Raji (cell line): ENCODE data around the gene NAV3.

Experiments
- POLR2A ChIP-seq: IDR thresholded peaks from 2 replicates; pipeline ENCODE4 v1.6.1; 2011; ENCODE audit warnings: low read depth, low read length, control low read depth; ENCODE audit not compliant: insufficient read depth

NAV3 gene

GRCh38 chr12:78018171-78018910 lies 187.6 kb downstream of the NAV3 start:
- TF ChIP-seq POLR2A: no peak

GRCh38 chr12:78018939-78019338 lies 188.2 kb downstream of the NAV3 start:
- TF ChIP-seq POLR2A: no peak

GRCh38 chr12:78028426-78028825 lies 197.7 kb downstream of the NAV3 start:
- no peak for TF ChIP-seq POLR2A

- no peak for TF ChIP-seq POLR2A
These were observed 203.3 kb downstream of the NAV3 start for GRCh38 chr12:78034025-78034424.

- no peak for TF ChIP-seq POLR2A
These were observed 205.4 kb downstream of the NAV3 start for GRCh38 chr12:78035901-78036606.

GRCh38 chr12:78036874-78037273 lies 206.2 kb downstream of the NAV3 start:
- TF ChIP-seq POLR2A: no peak

- no peak for TF ChIP-seq POLR2A
These were observed 207.0 kb downstream of the NAV3 start for GRCh38 chr12:78037707-78038106.

- TF ChIP-seq POLR2A: no peak
These were observed 207.8 kb downstream of the NAV3 start for GRCh38 chr12:78038541-78038940.

GRCh38 chr12:78038986-78039385 lies 208.3 kb downstream of the NAV3 start:
- TF ChIP-seq POLR2A: no peak

- TF ChIP-seq POLR2A: no peak
These were observed 209.4 kb downstream of the NAV3 start for GRCh38 chr12:78040111-78040510.

- no peak for TF ChIP-seq POLR2A
These were observed 220.1 kb downstream of the NAV3 start for GRCh38 chr12:78050790-78051189.

GRCh38 chr12:78055545-78055944 lies 224.9 kb downstream of the NAV3 start:
- TF ChIP-seq POLR2A: no peak

- no peak for TF ChIP-seq POLR2A
These were observed 226.4 kb downstream of the NAV3 start for GRCh38 chr12:78057075-78057474.

- no peak for TF ChIP-seq POLR2A
These were observed 229.5 kb downstream of the NAV3 start for GRCh38 chr12:78060186-78060585.

- TF ChIP-seq POLR2A: no peak
These were observed 232.1 kb downstream of the NAV3 start for GRCh38 chr12:78062786-78063185.

- no peak for TF ChIP-seq POLR2A
These were observed 251.1 kb downstream of the NAV3 start for GRCh38 chr12:78081590-78082314.
